Ovary (tissue), 3 donors: Measurements from ENCODE around the gene ZNF26.

Source experiments
- CTCF ChIP-seq, 3 donors: fragments of 450-650 bp in 2 of 3; fragments of 200-600 bp in 1 of 3; IDR thresholded peaks; one replicate each; pipeline versions ENCODE4 v1.5.1 to v1.8.0; 2016 to 2022; ENCODE audit warnings: antibody characterized with exemption in 3 of 3, mild to moderate bottlenecking in 1 of 3
- EP300 ChIP-seq: sonication (generic); formaldehyde crosslinking; IDR thresholded peaks from one replicate; pipeline ENCODE4 v1.6.1; 2017; ENCODE audit warnings: antibody characterized with exemption
- POLR2A ChIP-seq: fragments of 450-650 bp; IDR thresholded peaks from one replicate; pipeline ENCODE4 v1.6.1; 2017; ENCODE audit warnings: antibody characterized with exemption, mild to moderate bottlenecking, moderate library complexity
- donor health status: DM: no; HTN: no; CAD: no.

DNA sequence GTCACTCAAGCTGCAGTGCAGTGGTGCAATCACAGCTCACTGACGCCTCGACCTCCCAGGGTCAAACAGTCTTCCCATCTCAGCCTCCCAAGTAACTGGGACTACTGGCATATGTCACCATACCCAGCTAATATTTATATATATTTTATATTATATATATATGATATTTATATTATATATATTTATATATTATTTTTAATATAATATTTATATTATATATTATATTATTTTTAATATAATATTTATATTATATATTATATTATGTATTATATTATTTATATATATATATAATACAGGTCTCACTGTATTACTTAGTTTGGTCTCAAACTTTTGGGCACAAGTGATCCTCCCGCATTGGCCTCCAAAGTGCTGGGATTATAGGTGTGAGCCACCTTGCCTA, 60.5 kb downstream of the ZNF26 start:
- TF ChIP-seq CTCF (IDR thresholded peaks at IDR 0.05) (no peak), POLR2A (no peak), EP300 (no peak)
